GM19452 (cell line): ENCODE data around the gene FLYWCH2.
"Not testable (repeated sequence)": the region's sequence is repeated elsewhere in the genome, so short reads cannot be mapped to it uniquely, and the experiment has no call there.

Source experiments
- ATAC-seq: cut with Tn5 transposase; IDR thresholded peaks from one replicate; pipeline ENCODE4 v1.9.1; 2021; ENCODE audit not compliant: unreplicated experiment

FLYWCH2 gene

GRCh38 chr16:2912330-2913199, 29.6 kb downstream of the FLYWCH2 start:
- ATAC-seq: no peak

- ATAC-seq: no peak
These were observed 30.6 kb downstream of the FLYWCH2 start for GRCh38 chr16:2913603-2914002.

GRCh38 chr16:2914233-2914632, 31.2 kb downstream of the FLYWCH2 start:
- ATAC-seq: no peak

- ATAC-seq: no peak
These were observed 32.3 kb downstream of the FLYWCH2 start for GRCh38 chr16:2915196-2915929.

- no peak for ATAC-seq
These were observed 36.7 kb downstream of the FLYWCH2 start for GRCh38 chr16:2919511-2920255.

- no peak for ATAC-seq
These were observed 40.5 kb downstream of the FLYWCH2 start for GRCh38 chr16:2923481-2923880.

GRCh38 chr16:2924901-2925755, 42.1 kb downstream of the FLYWCH2 start:
- ATAC-seq: no peak

- no peak for ATAC-seq
These were observed 43.1 kb downstream of the FLYWCH2 start for GRCh38 chr16:2925951-2926649.

- ATAC-seq: no peak
These were observed 43.6 kb downstream of the FLYWCH2 start for GRCh38 chr16:2926650-2926999.

- no peak for ATAC-seq
These were observed 44.1 kb downstream of the FLYWCH2 start for GRCh38 chr16:2927010-2927646.

GRCh38 chr16:2928151-2928550, 45.1 kb downstream of the FLYWCH2 start:
- not testable (repeated sequence) for ATAC-seq

GRCh38 chr16:2928796-2929195, 45.8 kb downstream of the FLYWCH2 start:
- ATAC-seq: no peak

GRCh38 chr16:2929693-2930092, 46.7 kb downstream of the FLYWCH2 start:
- ATAC-seq: no peak

- ATAC-seq: no peak
These were observed 47.2 kb downstream of the FLYWCH2 start for GRCh38 chr16:2930236-2930635.

- not testable (repeated sequence) for ATAC-seq
These were observed 48.4 kb downstream of the FLYWCH2 start for GRCh38 chr16:2931231-2931914.

- ATAC-seq: no peak
These were observed 50.1 kb downstream of the FLYWCH2 start for GRCh38 chr16:2933136-2933535.

GRCh38 chr16:2933701-2934100, 50.7 kb downstream of the FLYWCH2 start:
- no peak for ATAC-seq

GRCh38 chr16:2934450-2934849, 51.4 kb downstream of the FLYWCH2 start:
- no peak for ATAC-seq

- no peak for ATAC-seq
These were observed 53.5 kb downstream of the FLYWCH2 start for GRCh38 chr16:2936436-2937011.
